PC-9 (cell line): ENCODE results near the gene TUBB4B. TPM values are rescaled to one million over a fixed set of nuclear protein-coding genes. Genes with fewer than 3 reads are reported as not detected.

Source experiments
- BruUV-seq: library from RNA; stranded (reverse); fragments of 400-500 nt; replicated peaks from 2 replicates; lab custom pipeline; 2021; lab: Mats Ljungman, UMichigan
- CTCF ChIA-PET: fragments of 300-600 bp; sonication (Branson Sonifier 250); formaldehyde crosslinking; loops from one replicate; lab custom pipeline; 2022; ENCODE audit warnings: antibody characterized with exemption; lab: Charles Lee
- POLR2A ChIA-PET: fragments of 300-600 bp; sonication (Branson Sonifier 250); formaldehyde crosslinking; loops from one replicate; lab custom pipeline; 2022; ENCODE audit warnings: antibody characterized with exemption; ENCODE audit not compliant: unreplicated experiment; lab: Charles Lee
- DNase-seq, 2 experiments: peaks; one replicate each; pipeline versions ENCODE4 v3.0.0 to v3.0.0-alpha.2; 2015 to 2022; ENCODE audit warnings: mixed read lengths in 1 of 2
- H2AFZ ChIP-seq: fragments of 200-600 bp; sonication (generic); 2 replicates; pipeline ENCODE4 v1.8.1; 2017; ENCODE audit warnings: antibody characterized with exemption
- H3F3A ChIP-seq: fragments of 200-600 bp; sonication (generic); 2 replicates; pipeline ENCODE4 v1.8.1; 2017; ENCODE audit warnings: antibody characterized with exemption, mild to moderate bottlenecking, low read depth; ENCODE audit not compliant: insufficient read depth
- H3K27ac ChIP-seq: fragments of 200-600 bp; sonication (generic); 2 replicates; pipeline ENCODE4 v1.6.1; 2016; ENCODE audit warnings: mixed run types
- H3K27me3 ChIP-seq: fragments of 200-600 bp; sonication (generic); 2 replicates; pipeline ENCODE4 v1.6.1; 2016; ENCODE audit warnings: low read depth, mixed run types; ENCODE audit not compliant: insufficient read depth
- H3K36me3 ChIP-seq: fragments of 200-600 bp; sonication (generic); 2 replicates; pipeline ENCODE4 v1.6.1; 2016; ENCODE audit warnings: low read depth, mixed run types
- H3K4me1 ChIP-seq: fragments of 200-600 bp; sonication (generic); replicated peaks from 2 replicates; pipeline ENCODE4 v1.6.1; 2016; ENCODE audit warnings: mixed run types; ENCODE audit not compliant: insufficient read depth
- H3K4me2 ChIP-seq: fragments of 200-600 bp; sonication (generic); 2 replicates; pipeline ENCODE4 v1.6.1; 2017; ENCODE audit warnings: mixed run types
- H3K4me3 ChIP-seq: fragments of 200-600 bp; sonication (generic); 2 replicates; pipeline ENCODE4 v1.6.1; 2016; ENCODE audit warnings: mixed run types
- H3K79me2 ChIP-seq: fragments of 200-600 bp; sonication (generic); 2 replicates; pipeline ENCODE4 v1.6.1; 2017; ENCODE audit warnings: low read depth, mixed run types
- H3K9me2 ChIP-seq: fragments of 200-600 bp; sonication (generic); 2 replicates; pipeline ENCODE4 v1.8.1; 2017; ENCODE audit warnings: mild to moderate bottlenecking; ENCODE audit not compliant: insufficient read depth
- H3K9me3 ChIP-seq: fragments of 200-600 bp; sonication (generic); 2 replicates; pipeline ENCODE4 v1.8.1; 2016; ENCODE audit warnings: low read depth; ENCODE audit not compliant: insufficient read depth
- H4K20me1 ChIP-seq: fragments of 200-600 bp; sonication (generic); 2 replicates; pipeline ENCODE4 v1.8.1; 2017; ENCODE audit not compliant: insufficient read depth
- EZH2 ChIP-seq: fragments of 200-600 bp; sonication (generic); IDR thresholded peaks from 2 replicates; pipeline ENCODE4 v1.8.0; 2017; ENCODE audit warnings: antibody characterized with exemption, low read depth
- intact Hi-C: fragments of 100-400 bp; cut with micrococcal nuclease; formaldehyde crosslinking; loops from one replicate; pipeline ENCODE4 v1.10.0; 2022; ENCODE audit not compliant: unreplicated experiment
- total RNA-seq: library from RNA; stranded (reverse); gene quantifications from 2 replicates; pipeline ENCODE4 v1.2.3, GENCODE V29; 2021
- TF ChIP-seq, protein P1 (sequence below): fragments of 200-600 bp; sonication (generic); conservative IDR thresholded peaks from 2 replicates; pipeline ENCODE4 v1.6.1; 2017; ENCODE audit warnings: mixed run types, antibody characterized with exemption, mild to moderate bottlenecking, moderate library complexity

The TUBB4B gene
- total RNA-seq, 1 experiment from 2014 or later = 494 TPM

DNA sequence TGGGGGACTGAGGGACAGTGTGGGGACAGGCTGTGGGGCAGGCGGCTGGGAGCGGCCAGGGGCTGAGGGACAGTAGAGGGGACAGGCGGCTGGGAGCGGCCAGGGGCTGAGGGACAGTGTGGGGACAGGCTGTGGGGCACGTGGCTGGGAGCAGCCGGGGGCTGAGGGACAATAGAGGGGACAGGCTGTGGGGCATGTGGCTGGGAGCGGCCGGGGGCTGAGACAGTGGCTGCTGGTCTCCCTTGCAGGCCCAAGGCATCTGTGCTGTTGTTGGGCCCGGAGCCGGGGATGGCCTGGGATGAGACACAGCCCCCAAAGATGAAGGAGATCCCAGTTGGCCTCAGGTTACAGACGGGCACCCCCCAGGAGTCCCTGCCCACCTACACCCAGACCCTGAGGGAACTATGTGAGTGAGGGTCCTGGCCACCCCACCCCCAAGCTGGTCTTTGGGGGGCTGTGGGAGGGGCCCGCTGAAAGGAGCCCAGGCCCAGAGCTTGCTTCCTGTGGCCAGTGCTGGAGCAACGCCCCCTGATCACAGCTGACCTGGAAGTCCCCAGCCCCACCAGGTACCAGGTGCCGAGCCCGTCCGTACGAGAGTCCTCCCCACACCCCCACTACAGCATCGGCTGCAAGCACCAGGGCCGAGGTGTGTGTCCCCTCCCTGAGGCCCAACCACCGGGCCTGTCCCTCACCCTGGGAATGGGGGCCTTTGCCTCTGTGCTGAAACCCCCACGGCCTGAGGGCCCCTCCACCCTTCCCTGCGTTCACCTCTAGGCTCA is 10.6 kb downstream of the TUBB4B start:
- DNase-seq = no peak
- Histone ChIP-seq H2AFZ (no peak overlapping the region), H3K9me3 (no peaks in the 10 kb centered on the region), H3K27me3 (no peaks in the 10 kb centered on the region), H3K9me2 (no peaks in the 10 kb centered on the region), H3F3A (peaks cover 10% of the 10 kb centered on the region; the same call in 1 of the 2 replicates), H3K4me1 (peaks cover 19% of the 10 kb centered on the region), H4K20me1 (peaks cover 7% of the 10 kb centered on the region; the same call in 1 of the 2 replicates), H3K27ac (no peak overlapping the region), H3K4me3 (no peak overlapping the region), H3K79me2 (peaks cover 14% of the 10 kb centered on the region), H3K4me2 (no peak overlapping the region), H3K36me3 (no peaks in the 10 kb centered on the region)
- intact Hi-C loops = no loop called here
- POLR2A ChIA-PET = no interaction called here
- no TSS peak for BruUV-seq
- TF ChIP-seq EZH2 = no peak
- TF ChIP-seq, protein P1, sequence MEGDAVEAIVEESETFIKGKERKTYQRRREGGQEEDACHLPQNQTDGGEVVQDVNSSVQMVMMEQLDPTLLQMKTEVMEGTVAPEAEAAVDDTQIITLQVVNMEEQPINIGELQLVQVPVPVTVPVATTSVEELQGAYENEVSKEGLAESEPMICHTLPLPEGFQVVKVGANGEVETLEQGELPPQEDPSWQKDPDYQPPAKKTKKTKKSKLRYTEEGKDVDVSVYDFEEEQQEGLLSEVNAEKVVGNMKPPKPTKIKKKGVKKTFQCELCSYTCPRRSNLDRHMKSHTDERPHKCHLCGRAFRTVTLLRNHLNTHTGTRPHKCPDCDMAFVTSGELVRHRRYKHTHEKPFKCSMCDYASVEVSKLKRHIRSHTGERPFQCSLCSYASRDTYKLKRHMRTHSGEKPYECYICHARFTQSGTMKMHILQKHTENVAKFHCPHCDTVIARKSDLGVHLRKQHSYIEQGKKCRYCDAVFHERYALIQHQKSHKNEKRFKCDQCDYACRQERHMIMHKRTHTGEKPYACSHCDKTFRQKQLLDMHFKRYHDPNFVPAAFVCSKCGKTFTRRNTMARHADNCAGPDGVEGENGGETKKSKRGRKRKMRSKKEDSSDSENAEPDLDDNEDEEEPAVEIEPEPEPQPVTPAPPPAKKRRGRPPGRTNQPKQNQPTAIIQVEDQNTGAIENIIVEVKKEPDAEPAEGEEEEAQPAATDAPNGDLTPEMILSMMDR = no peak
- CTCF ChIA-PET = no interaction called here

DNA sequence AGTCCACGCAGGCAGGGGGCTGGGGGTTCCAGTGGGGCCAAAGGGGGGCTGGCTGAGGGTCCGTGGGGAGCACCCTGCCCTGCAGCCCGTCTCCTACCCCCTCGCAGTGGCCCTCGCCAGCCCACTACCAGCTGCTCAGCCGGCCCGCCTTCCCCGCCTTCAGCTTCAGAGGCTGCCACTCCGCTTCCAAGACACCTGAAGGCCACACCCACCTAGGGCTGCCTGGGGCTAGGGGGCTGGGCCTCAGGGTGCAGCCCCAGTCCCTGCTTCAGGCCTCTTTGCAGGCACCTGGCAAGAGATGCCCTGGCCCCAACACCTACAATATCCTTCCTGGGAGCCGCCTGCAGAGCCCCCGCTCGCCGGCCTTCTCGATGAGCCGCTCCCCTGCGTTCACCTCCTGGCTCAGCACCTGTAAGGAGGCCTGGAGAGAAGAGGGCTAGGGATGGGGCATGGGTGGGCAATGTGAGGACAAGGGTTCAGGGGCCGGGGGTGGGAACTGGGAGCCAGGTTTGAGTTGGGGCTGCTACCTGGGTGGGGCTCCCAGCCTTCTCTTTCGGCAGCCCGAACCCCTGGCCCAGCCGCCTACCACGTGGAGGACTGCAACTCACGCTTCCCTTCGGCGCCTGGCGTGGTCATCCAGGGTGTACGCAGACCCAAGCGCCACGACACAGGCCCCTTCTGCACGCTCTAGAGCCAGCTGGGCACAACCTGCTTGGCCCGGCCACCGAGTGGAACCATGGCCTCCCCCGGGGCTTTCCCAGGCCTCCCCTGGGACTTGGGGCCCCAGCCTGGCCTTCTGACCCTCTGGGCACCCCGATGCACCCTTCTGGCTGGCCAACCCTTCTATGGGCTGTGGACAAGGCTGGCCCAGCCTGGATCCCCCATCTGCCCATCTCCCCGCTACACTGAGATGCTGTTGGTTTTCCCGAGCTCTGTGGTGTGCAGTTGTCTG is 11.7 kb downstream of the TUBB4B start:
- Histone ChIP-seq H3K36me3 (no peaks in the 10 kb centered on the region), H3K9me3 (no peaks in the 10 kb centered on the region), H3K9me2 (no peaks in the 10 kb centered on the region), H3K4me2 (no peak overlapping the region), H4K20me1 (peaks cover 7% of the 10 kb centered on the region; the same call in 1 of the 2 replicates), H3F3A (peaks cover 10% of the 10 kb centered on the region; the same call in 1 of the 2 replicates), H3K27ac (no peak overlapping the region), H2AFZ (no peak overlapping the region), H3K4me3 (no peak overlapping the region), H3K79me2 (peaks cover 20% of the 10 kb centered on the region), H3K4me1 (peaks cover 22% of the 10 kb centered on the region), H3K27me3 (no peaks in the 10 kb centered on the region)
- peak in 1 of 2 experiments; percentile 68 for DNase-seq
- POLR2A ChIA-PET = interaction anchor here (0.7 kb wide), 1 partner anchor 9 kb away, joined by 3 read pairs; no protein-coding TSS in a partner anchor
- no TSS peak for BruUV-seq
- CTCF ChIA-PET = interaction anchor here (2.0 kb wide), 1 partner anchor 16 kb away, joined by 13 read pairs; no protein-coding TSS in a partner anchor
- intact Hi-C loops = no loop called here
- TF ChIP-seq EZH2 = no peak
- TF ChIP-seq, protein P1 = no peak
